SU-DHL-6 (cell line): ENCODE results near the gene MEGF6.

Experiments
- H2AFZ ChIP-seq: fragments of 200-600 bp; sonication (generic); 2 replicates; pipeline ENCODE4 v1.6.1; 2014; ENCODE audit warnings: low read depth, mild to moderate bottlenecking, moderate library complexity, mixed read lengths, antibody characterized with exemption, low read length; ENCODE audit not compliant: severe bottlenecking
- H3F3A ChIP-seq: fragments of 200-600 bp; shearing (Covaris generic); 2 replicates; pipeline ENCODE4 v1.6.0; 2016; ENCODE audit warnings: antibody characterized with exemption, mild to moderate bottlenecking; ENCODE audit not compliant: insufficient read depth
- H3K27ac ChIP-seq: fragments of 200-600 bp; sonication (generic); 2 replicates; pipeline ENCODE4 v1.5.1; 2016; ENCODE audit warnings: low read depth, mild to moderate bottlenecking, low read length, moderate library complexity, mixed read lengths
- H3K27me3 ChIP-seq: fragments of 200-600 bp; sonication (generic), shearing (Covaris generic); 2 replicates; pipeline ENCODE4 v1.6.0; 2014; ENCODE audit warnings: mild to moderate bottlenecking, low read length
- H3K36me3 ChIP-seq: fragments of 200-600 bp; sonication (generic); 2 replicates; pipeline ENCODE4 v1.6.1; 2014; ENCODE audit warnings: mild to moderate bottlenecking, low read length, mixed read lengths
- H3K4me2 ChIP-seq: fragments of 300-600, 200-600 bp; shearing (Covaris generic), sonication (generic); 2 replicates; pipeline ENCODE4 v1.6.0; 2014; ENCODE audit warnings: low read length, low read depth, mild to moderate bottlenecking; ENCODE audit not compliant: poor library complexity, severe bottlenecking
- H3K4me3 ChIP-seq: fragments of 200-600 bp; sonication (generic); 2 replicates; pipeline ENCODE4 v1.5.1; 2014; ENCODE audit warnings: antibody characterized with exemption, low read length, mild to moderate bottlenecking, mixed read lengths; ENCODE audit not compliant: insufficient read depth, poor library complexity, severe bottlenecking
- H3K79me2 ChIP-seq: fragments of 200-600 bp; sonication (generic); 2 replicates; pipeline ENCODE4 v1.6.1; 2014; ENCODE audit warnings: mild to moderate bottlenecking, low read length, moderate library complexity; ENCODE audit not compliant: insufficient read depth
- H3K9ac ChIP-seq: fragments of 200-600 bp; sonication (generic); 2 replicates; pipeline ENCODE4 v1.7.0; 2014; ENCODE audit warnings: mild to moderate bottlenecking, low read length
- H3K9me2 ChIP-seq: fragments of 200-600 bp; sonication (generic); replicated peaks from 2 replicates; pipeline ENCODE4 v1.6.1; 2014; ENCODE audit warnings: low read length; ENCODE audit not compliant: insufficient read depth
- H3K9me3 ChIP-seq: fragments of 200-600 bp; sonication (generic); 2 replicates; pipeline ENCODE4 v1.6.1; 2014; ENCODE audit warnings: low read length, mixed read lengths; ENCODE audit not compliant: insufficient read depth
- H4K20me1 ChIP-seq: fragments of 200-600 bp; sonication (generic); 2 replicates; pipeline ENCODE4 v1.6.1; 2014; ENCODE audit warnings: low read depth, mild to moderate bottlenecking, antibody characterized with exemption, low read length, moderate library complexity, mixed read lengths
- CTCF ChIP-seq: fragments of 200-600 bp; sonication (generic); IDR thresholded peaks from one replicate; pipeline ENCODE4 v1.5.1; 2017; ENCODE audit warnings: antibody characterized with exemption, mild to moderate bottlenecking, low read length, moderate library complexity; ENCODE audit not compliant: insufficient read depth, poor library complexity, severe bottlenecking
- EZH2phosphoT487 ChIP-seq: fragments of 200-600 bp; sonication (generic), shearing (Covaris generic); conservative IDR thresholded peaks from 2 replicates; pipeline ENCODE4 v1.6.1; 2018; ENCODE audit warnings: mild to moderate bottlenecking, antibody characterized with exemption, low read length, moderate library complexity, mixed read lengths

MEGF6 gene

GRCh38 chr1:3537359-3537758 is 73.9 kb downstream of the MEGF6 start:
- Histone ChIP-seq H4K20me1 (no peaks in the 10 kb centered on the region), H3K36me3 (no peaks in the 10 kb centered on the region), H3K4me3 (no peak overlapping the region), H3K79me2 (no peaks in the 10 kb centered on the region), H3K9me3 (no peaks in the 10 kb centered on the region), H3K4me2 (no peak overlapping the region), H3K9me2 (no peaks in the 10 kb centered on the region), H3K27me3 (no peaks in the 10 kb centered on the region), H3K27ac (no peak overlapping the region), H3F3A (no peaks in the 10 kb centered on the region), H2AFZ (no peak overlapping the region), H3K9ac (no peak overlapping the region)
- no peak for TF ChIP-seq EZH2phosphoT487

GRCh38 chr1:3536420-3537195 is 74.7 kb downstream of the MEGF6 start:
- Histone ChIP-seq H3F3A (no peaks in the 10 kb centered on the region), H3K9me2 (no peaks in the 10 kb centered on the region), H4K20me1 (no peaks in the 10 kb centered on the region), H3K27me3 (no peaks in the 10 kb centered on the region), H3K4me3 (no peak overlapping the region), H3K36me3 (no peaks in the 10 kb centered on the region), H3K4me2 (no peak overlapping the region), H3K9me3 (no peaks in the 10 kb centered on the region), H3K27ac (no peak overlapping the region), H2AFZ (no peak overlapping the region), H3K79me2 (no peaks in the 10 kb centered on the region), H3K9ac (no peak overlapping the region)
- TF ChIP-seq EZH2phosphoT487: no peak
- TF ChIP-seq CTCF: no peak

- no peaks in the 10 kb centered on the region for H3F3A ChIP-seq
- TF ChIP-seq CTCF: no peak
- no peak for TF ChIP-seq EZH2phosphoT487
- no peaks in the 10 kb centered on the region for H3K27me3 ChIP-seq
- no peaks in the 10 kb centered on the region for H4K20me1 ChIP-seq
- no peak overlapping the region for H3K9ac ChIP-seq
- no peak overlapping the region for H2AFZ ChIP-seq
- no peak overlapping the region for H3K27ac ChIP-seq
- H3K9me3 ChIP-seq: no peaks in the 10 kb centered on the region
- no peaks in the 10 kb centered on the region for H3K9me2 ChIP-seq
- H3K36me3 ChIP-seq: no peaks in the 10 kb centered on the region
- H3K4me3 ChIP-seq: no peak overlapping the region
- no peak overlapping the region for H3K4me2 ChIP-seq
- no peaks in the 10 kb centered on the region for H3K79me2 ChIP-seq
Measured at GRCh38 chr1:3535732-3536131, 75.6 kb downstream of the MEGF6 start.
